Neural progenitor cell (in vitro differentiated cells): ENCODE measurements around the gene HLA-F.

Experiments
- EZH2 ChIP-seq: fragments of 200-600 bp; sonication (generic); IDR thresholded peaks from 2 replicates; pipeline ENCODE4 v1.6.1; 2017; ENCODE audit warnings: antibody characterized with exemption, mild to moderate bottlenecking, moderate library complexity
- EZH2phosphoT487 ChIP-seq: fragments of 200-600 bp; sonication (generic); IDR thresholded peaks from 2 replicates; pipeline ENCODE4 v1.6.1; 2017; ENCODE audit warnings: antibody characterized with exemption

DNA sequence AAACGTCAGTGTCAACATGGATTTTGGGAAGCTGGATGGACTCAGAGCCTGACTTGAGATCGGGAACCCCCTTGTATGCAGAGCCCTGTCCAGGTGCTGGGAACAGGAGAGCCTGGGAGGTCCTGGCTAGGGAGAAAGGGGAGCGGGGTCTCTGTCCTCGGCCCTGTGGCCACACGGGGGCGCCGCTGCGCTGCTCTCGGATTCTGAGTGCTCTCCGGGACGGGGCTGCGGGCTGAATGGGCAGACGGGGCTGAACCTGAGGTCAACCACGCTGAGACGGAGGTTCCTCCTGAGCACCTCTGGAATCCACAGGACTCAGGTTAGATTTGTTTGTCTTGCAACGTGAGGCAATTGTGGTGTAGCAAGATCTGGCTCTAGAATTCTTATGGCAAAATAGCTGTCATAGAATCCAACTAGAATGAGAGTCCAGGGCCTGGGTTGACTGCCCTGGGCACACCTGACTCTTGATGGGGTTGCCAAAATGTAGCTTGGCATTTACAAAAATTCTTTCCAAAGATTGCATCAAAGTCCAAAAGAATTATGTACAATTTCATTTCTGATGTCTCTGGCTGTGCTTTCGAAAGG, 20.6 kb upstream of the HLA-F start:
- TF ChIP-seq EZH2phosphoT487 (no peak), EZH2 (no peak)
